Astrocyte (in vitro differentiated cells and primary cell): ENCODE results near the gene ASTN1. TPM values are rescaled to one million over a fixed set of nuclear protein-coding genes. Genes with fewer than 3 reads are reported as not detected.

Source experiments
- DNase-seq: peaks from one replicate; pipeline ENCODE4 v3.0.0-alpha.2; 2010; ENCODE audit warnings: low read depth
- FAIRE-seq: peaks from 2 replicates; lab custom pipeline; 2011; peaks lifted over from hg19 to GRCh38; lab: Jason Lieb, UNC
- H2AFZ ChIP-seq: 2 replicates; pipeline ENCODE4 v1.6.0; 2012; ENCODE audit warnings: low read depth, low read length, inconsistent platforms
- H3K27ac ChIP-seq: 2 replicates; pipeline ENCODE4 v1.5.1; 2011; ENCODE audit warnings: low read depth, low read length, inconsistent platforms
- H3K27me3 ChIP-seq: 2 replicates; pipeline ENCODE4 v1.6.0; 2011; ENCODE audit warnings: low read length, inconsistent platforms; ENCODE audit not compliant: insufficient read depth
- H3K36me3 ChIP-seq: 2 replicates; pipeline ENCODE4 v1.5.1; 2011; ENCODE audit warnings: low read length, inconsistent platforms; ENCODE audit not compliant: insufficient read depth
- H3K4me1 ChIP-seq: 2 replicates; pipeline ENCODE4 v1.5.1; 2011; ENCODE audit warnings: low read length, inconsistent platforms; ENCODE audit not compliant: insufficient read depth
- H3K4me2 ChIP-seq: 2 replicates; pipeline ENCODE4 v1.6.0; 2012; ENCODE audit warnings: low read length, inconsistent platforms
- H3K4me3 ChIP-seq: 2 replicates; pipeline ENCODE4 v1.5.1; 2011; ENCODE audit warnings: low read depth, mild to moderate bottlenecking, low read length, inconsistent platforms; ENCODE audit not compliant: insufficient read depth
- H3K79me2 ChIP-seq: 2 replicates; pipeline ENCODE4 v1.6.0; 2012; ENCODE audit warnings: mild to moderate bottlenecking, low read length, inconsistent platforms; ENCODE audit not compliant: insufficient read depth
- H3K9ac ChIP-seq: 2 replicates; pipeline ENCODE4 v1.6.0; 2012; ENCODE audit warnings: mild to moderate bottlenecking, low read length, inconsistent platforms
- H3K9me3 ChIP-seq: 2 replicates; pipeline ENCODE4 v1.5.1; 2012; ENCODE audit warnings: low read depth, mild to moderate bottlenecking, low read length, inconsistent platforms; ENCODE audit not compliant: insufficient read depth
- H4K20me1 ChIP-seq: 2 replicates; pipeline ENCODE4 v1.6.0; 2012; ENCODE audit warnings: low read length, inconsistent platforms; ENCODE audit not compliant: insufficient read depth
- H3K27ac Mint-ChIP-seq: one replicate; pipeline ENCODE4 v1.8.0; 2021; ENCODE audit warnings: mild to moderate bottlenecking, mixed read lengths; ENCODE audit not compliant: unreplicated experiment
- H3K27me3 Mint-ChIP-seq: one replicate; pipeline ENCODE4 v1.8.0; 2021; ENCODE audit warnings: low read depth, mixed read lengths; ENCODE audit not compliant: unreplicated experiment
- H3K36me3 Mint-ChIP-seq: one replicate; pipeline ENCODE4 v1.8.0; 2021; ENCODE audit warnings: low read depth, mixed read lengths; ENCODE audit not compliant: unreplicated experiment
- H3K4me1 Mint-ChIP-seq: one replicate; pipeline ENCODE4 v1.8.0; 2021; ENCODE audit warnings: low read depth, mixed read lengths; ENCODE audit not compliant: unreplicated experiment
- H3K4me3 Mint-ChIP-seq: one replicate; pipeline ENCODE4 v1.8.0; 2021; ENCODE audit warnings: mild to moderate bottlenecking, moderate library complexity, mixed read lengths; ENCODE audit not compliant: unreplicated experiment
- H3K9me3 Mint-ChIP-seq: one replicate; pipeline ENCODE4 v1.8.0; 2021; ENCODE audit warnings: mild to moderate bottlenecking, mixed read lengths; ENCODE audit not compliant: unreplicated experiment
- CTCF ChIP-seq: IDR thresholded peaks from 2 replicates; pipeline ENCODE4 v1.5.1; 2011; ENCODE audit warnings: low read depth, mild to moderate bottlenecking, inconsistent platforms, low read length, moderate library complexity; ENCODE audit not compliant: insufficient read depth
- EZH2 ChIP-seq: IDR thresholded peaks from 2 replicates; pipeline ENCODE4 v1.6.1; 2012; ENCODE audit warnings: mild to moderate bottlenecking, low read length, inconsistent platforms; ENCODE audit not compliant: insufficient read depth
- total RNA-seq: library from RNA; stranded (reverse); gene quantifications from 2 replicates; pipeline ENCODE4 v1.2.1, GENCODE V29; 2021

ASTN1 gene
- total RNA-seq, 1 donor from 2014 or later = 0.50 TPM

- no peaks in the 10 kb centered on the region for H3K9me3 Mint-ChIP-seq
- DNase-seq (no peak), FAIRE-seq (no peak)
- Histone ChIP-seq H3K27me3 (peaks cover 57% of the 10 kb centered on the region), H3K9ac (no peak overlapping the region), H3K4me1 (no peaks in the 10 kb centered on the region), H3K9me3 (no peaks in the 10 kb centered on the region), H2AFZ (peak overlapping the region; percentile 50), H4K20me1 (no peaks in the 10 kb centered on the region), H3K27ac (no peak overlapping the region), H3K4me2 (peak overlapping the region; percentile 88), H3K79me2 (no peaks in the 10 kb centered on the region), H3K36me3 (no peaks in the 10 kb centered on the region), H3K4me3 (peak overlapping the region; percentile 66)
- TF ChIP-seq CTCF = no peak
- TF ChIP-seq EZH2 = no peak
- H3K4me3 Mint-ChIP-seq = peak overlapping the region; percentile 77
- H3K27ac Mint-ChIP-seq = no peak overlapping the region
- H3K4me1 Mint-ChIP-seq = no peaks in the 10 kb centered on the region
- no peaks in the 10 kb centered on the region for H3K36me3 Mint-ChIP-seq
- H3K27me3 Mint-ChIP-seq = peaks cover 52% of the 10 kb centered on the region
These were observed 542 bp upstream of the ASTN1 start for GRCh38 chr1:177165069-177165439.

- no peaks in the 10 kb centered on the region for H3K9me3 ChIP-seq
- no peak for TF ChIP-seq EZH2
- no peak for TF ChIP-seq CTCF
- no peak overlapping the region for H3K27ac ChIP-seq
- no peak overlapping the region for H3K27ac Mint-ChIP-seq
- peak overlapping the region; percentile 88 for H3K4me2 ChIP-seq
- H2AFZ ChIP-seq = peak overlapping the region; percentile 91
- H3K4me1 ChIP-seq = no peaks in the 10 kb centered on the region
- peak overlapping the region; percentile 66 for H3K4me3 ChIP-seq
- no peak overlapping the region for H3K9ac ChIP-seq
- no peaks in the 10 kb centered on the region for H3K9me3 Mint-ChIP-seq
- no peaks in the 10 kb centered on the region for H3K36me3 Mint-ChIP-seq
- no peaks in the 10 kb centered on the region for H3K79me2 ChIP-seq
- peaks cover 55% of the 10 kb centered on the region for H3K27me3 Mint-ChIP-seq
- H3K4me1 Mint-ChIP-seq = no peaks in the 10 kb centered on the region
- peaks cover 46% of the 10 kb centered on the region for H3K27me3 ChIP-seq
- H3K4me3 Mint-ChIP-seq = peak overlapping the region; percentile 80
- no peak for DNase-seq
- no peaks in the 10 kb centered on the region for H3K36me3 ChIP-seq
- no peaks in the 10 kb centered on the region for H4K20me1 ChIP-seq
- FAIRE-seq = no peak
These were observed 600 bp downstream of the ASTN1 start for GRCh38 chr1:177163844-177164379.

- Mint-ChIP-seq H3K27ac (no peak overlapping the region), H3K27me3 (peaks cover 55% of the 10 kb centered on the region), H3K9me3 (no peaks in the 10 kb centered on the region), H3K36me3 (no peaks in the 10 kb centered on the region), H3K4me3 (no peak overlapping the region), H3K4me1 (no peaks in the 10 kb centered on the region)
- FAIRE-seq (no peak), DNase-seq (no peak)
- peaks cover 32% of the 10 kb centered on the region for H3K27me3 ChIP-seq
- no peaks in the 10 kb centered on the region for H4K20me1 ChIP-seq
- no peak overlapping the region for H3K4me3 ChIP-seq
- H3K79me2 ChIP-seq = no peaks in the 10 kb centered on the region
- no peaks in the 10 kb centered on the region for H3K9me3 ChIP-seq
- no peak overlapping the region for H3K27ac ChIP-seq
- no peaks in the 10 kb centered on the region for H3K36me3 ChIP-seq
- no peak for TF ChIP-seq CTCF
- no peak for TF ChIP-seq EZH2
- H2AFZ ChIP-seq = no peak overlapping the region
- H3K4me2 ChIP-seq = no peak overlapping the region
- H3K4me1 ChIP-seq = no peaks in the 10 kb centered on the region
- no peak overlapping the region for H3K9ac ChIP-seq
These were observed 2.3 kb downstream of the ASTN1 start for GRCh38 chr1:177162243-177162642.
